ENCODE data around the gene CWF19L1. TPM values are rescaled to one million over a fixed set of nuclear protein-coding genes. Genes with fewer than 3 reads are reported as not detected.
A peak's percentile ranks its signal among the peaks of the same experiment; 100 is the strongest.

The CWF19L1 gene
- total and polyA plus RNA-seq, 2 donors (not counting 3 experiments of a cell fraction or from before 2014, with no cell fraction given), result 11.5 to 29.9 TPM

DNA sequence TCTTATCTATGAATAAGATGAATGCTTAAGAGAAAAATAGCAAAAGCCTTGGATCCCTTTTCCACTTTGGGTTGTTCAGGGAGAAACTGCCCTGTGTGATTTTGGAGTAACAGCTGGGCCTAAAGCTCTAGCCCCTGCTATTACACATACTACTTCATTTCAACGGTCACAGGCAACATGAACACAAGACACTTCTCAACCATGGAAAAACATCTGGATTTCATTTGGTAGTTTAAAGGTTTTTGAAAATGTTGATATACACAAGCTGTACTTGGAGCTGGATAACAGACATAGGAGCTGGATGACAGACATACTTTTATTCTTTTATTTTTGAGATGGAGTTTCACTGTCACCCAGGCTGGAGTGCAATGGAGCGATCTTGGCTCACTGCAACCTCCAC, 35.3 kb downstream of the CWF19L1 start:
- Histone ChIP-seq H3K9ac (replicated peaks; ENCODE audit: extremely low read depth, insufficient read depth, low read length) (no peak overlapping the region), H3K27me3 (ENCODE audit: control insufficient read depth in 2 of 2, insufficient read depth in 2 of 2, low read length in 2 of 2) (no peaks in the 10 kb centered on the region), H3K4me1 (ENCODE audit: control insufficient read depth, extremely low read depth, insufficient read depth, low read length) (peaks cover 2% of the 10 kb centered on the region), H3K9me1 (replicated peaks; ENCODE audit: control insufficient read depth, extremely low read depth, insufficient read depth, low read length) (no peaks in the 10 kb centered on the region), H3K9me3 (replicated peaks; ENCODE audit: control insufficient read depth, insufficient read depth, low read length) (no peaks in the 10 kb centered on the region), H2AFZ (ENCODE audit: low read depth, low read length) (no peak overlapping the region), H3K36me3 (ENCODE audit: control insufficient read depth in 2 of 2, extremely low read depth in 1 of 2, insufficient read depth in 2 of 2, low read length in 2 of 2) (peaks cover 4 to 16% of the 10 kb centered on the region in 2 experiments), H3K4me2 (ENCODE audit: insufficient read depth, low read length) (no peak overlapping the region), H3K27ac (ENCODE audit: insufficient read depth, low read depth, low read length) (no peak overlapping the region), H4K20me1 (replicated peaks; ENCODE audit: control insufficient read depth, extremely low read depth, insufficient read depth, low read length) (no peaks in the 10 kb centered on the region), H3K79me2 (ENCODE audit: control insufficient read depth, insufficient read depth, low read length) (peaks cover 20% of the 10 kb centered on the region), H3K4me3 (replicated peaks in 1 of 3; ENCODE audit: insufficient read depth in 1 of 3, low read depth in 1 of 3, low read length in 3 of 3) (no peak overlapping the region)
- DNase-seq (ENCODE audit: low read depth, low spot score) (no peak), FAIRE-seq (no peak)
- dilution Hi-C loops (cut with MboI; ENCODE audit: extremely low pct_ligation_motif_present, low sequenced_read_pairs) (no loop called here), intact Hi-C loops (cut with micrococcal nuclease) (no loop called here)
- BruUV-seq (replicated peaks), result no TSS peak
- POLR2A ChIA-PET, result interaction anchor here (0.6 kb wide), 1 partner anchor 67 kb away, joined by 5 read pairs; no protein-coding TSS in a partner anchor
- CTCF ChIA-PET, result interaction anchor here (1.2 kb wide), 1 partner anchor 8 kb away, joined by 3 read pairs; no protein-coding TSS in a partner anchor
- TF ChIP-seq GATA2 (IDR thresholded peaks at IDR 0.05; ENCODE audit: insufficient read depth, insufficient read length, low read depth, low read length) (no peak), POLR2A (IDR thresholded peaks at IDR 0.05; ENCODE audit: low read depth, low read length) (no peak), JUN (IDR thresholded peaks at IDR 0.05; ENCODE audit: borderline replicate concordance, insufficient read depth, insufficient read length, low read depth) (no peak), EZH2 (IDR thresholded peaks at IDR 0.05; ENCODE audit: borderline replicate concordance, low read depth, low read length, severe bottlenecking) (no peak)
- TF ChIP-seq, protein P1, sequence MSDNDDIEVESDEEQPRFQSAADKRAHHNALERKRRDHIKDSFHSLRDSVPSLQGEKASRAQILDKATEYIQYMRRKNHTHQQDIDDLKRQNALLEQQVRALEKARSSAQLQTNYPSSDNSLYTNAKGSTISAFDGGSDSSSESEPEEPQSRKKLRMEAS (IDR thresholded peaks at IDR 0.05; ENCODE audit: insufficient read depth, insufficient read length), result no peak

DNA sequence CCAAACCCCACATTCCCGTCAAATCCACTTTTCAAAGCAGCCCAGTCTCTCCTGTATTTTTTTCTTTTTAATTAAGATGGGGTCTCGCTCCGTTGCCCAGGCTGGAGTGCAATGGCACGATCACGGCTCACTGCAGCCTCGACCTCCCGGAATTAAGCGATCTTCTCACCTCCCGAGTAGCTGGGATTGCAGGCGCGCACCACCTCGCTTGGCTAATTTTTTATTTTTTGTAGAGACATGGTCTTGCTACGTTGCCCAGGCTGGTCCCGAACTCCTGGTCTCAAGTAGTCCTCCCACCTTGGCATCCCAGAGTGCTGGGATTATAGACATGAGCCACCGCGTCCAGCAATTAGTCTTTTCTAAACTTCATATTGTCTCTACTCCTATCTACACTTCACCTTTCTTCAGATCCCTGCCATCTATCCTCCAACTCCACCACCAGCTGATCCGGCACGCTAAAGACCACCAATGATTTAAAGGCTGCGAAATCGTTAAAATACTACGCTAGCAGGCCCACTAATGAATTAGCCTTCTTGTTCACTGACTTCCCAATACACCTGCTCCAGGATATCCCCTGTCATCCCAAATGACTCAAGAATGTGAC, 37.5 kb downstream of the CWF19L1 start:
- CTCF ChIA-PET, result no interaction called here
- Histone ChIP-seq H3K79me2 (ENCODE audit: control insufficient read depth, insufficient read depth, low read length) (peaks cover 30% of the 10 kb centered on the region), H3K4me3 (replicated peaks in 1 of 3; ENCODE audit: insufficient read depth in 1 of 3, low read depth in 1 of 3, low read length in 3 of 3) (peak overlapping the region; percentile 42 to 72 (median 69)), H3K9me3 (replicated peaks; ENCODE audit: control insufficient read depth, insufficient read depth, low read length) (no peaks in the 10 kb centered on the region), H2AFZ (ENCODE audit: low read depth, low read length) (peak overlapping the region; percentile 10), H3K4me1 (ENCODE audit: control insufficient read depth, extremely low read depth, insufficient read depth, low read length) (peaks cover 2% of the 10 kb centered on the region), H3K9me1 (replicated peaks; ENCODE audit: control insufficient read depth, extremely low read depth, insufficient read depth, low read length) (no peaks in the 10 kb centered on the region), H3K9ac (replicated peaks; ENCODE audit: extremely low read depth, insufficient read depth, low read length) (peak overlapping the region; percentile 76), H3K4me2 (ENCODE audit: insufficient read depth, low read length) (peak overlapping the region; percentile 44), H3K36me3 (ENCODE audit: control insufficient read depth in 2 of 2, extremely low read depth in 1 of 2, insufficient read depth in 2 of 2, low read length in 2 of 2) (peaks cover 4 to 13% of the 10 kb centered on the region in 2 experiments), H3K27ac (ENCODE audit: insufficient read depth, low read depth, low read length) (peak overlapping the region; percentile 46), H3K27me3 (ENCODE audit: control insufficient read depth in 2 of 2, insufficient read depth in 2 of 2, low read length in 2 of 2) (no peaks in the 10 kb centered on the region), H4K20me1 (replicated peaks; ENCODE audit: control insufficient read depth, extremely low read depth, insufficient read depth, low read length) (no peaks in the 10 kb centered on the region)
- no peak for TF ChIP-seq FOS (IDR thresholded peaks at IDR 0.05; ENCODE audit: borderline replicate concordance, insufficient read depth, low read length)
- TF ChIP-seq EZH2 (IDR thresholded peaks at IDR 0.05; ENCODE audit: borderline replicate concordance, low read depth, low read length, severe bottlenecking), result no peak
- no peak for TF ChIP-seq JUN (IDR thresholded peaks at IDR 0.05; ENCODE audit: borderline replicate concordance, insufficient read depth, insufficient read length, low read depth)
- no peak for TF ChIP-seq GATA2 (IDR thresholded peaks at IDR 0.05; ENCODE audit: insufficient read depth, insufficient read length, low read depth, low read length)
- TF ChIP-seq MYC (IDR thresholded peaks at IDR 0.05; ENCODE audit: low read depth, low read length), result no peak
- no peak for TF ChIP-seq POLR2A (IDR thresholded peaks at IDR 0.05; ENCODE audit: low read depth, low read length)
- TF ChIP-seq, protein P1 (IDR thresholded peaks at IDR 0.05; ENCODE audit: insufficient read depth, insufficient read length), result no peak
- TF ChIP-seq POLR2AphosphoS5 (IDR thresholded peaks at IDR 0.05; ENCODE audit: insufficient read depth, low read depth, low read length), result no peak
- TF ChIP-seq, protein P2, sequence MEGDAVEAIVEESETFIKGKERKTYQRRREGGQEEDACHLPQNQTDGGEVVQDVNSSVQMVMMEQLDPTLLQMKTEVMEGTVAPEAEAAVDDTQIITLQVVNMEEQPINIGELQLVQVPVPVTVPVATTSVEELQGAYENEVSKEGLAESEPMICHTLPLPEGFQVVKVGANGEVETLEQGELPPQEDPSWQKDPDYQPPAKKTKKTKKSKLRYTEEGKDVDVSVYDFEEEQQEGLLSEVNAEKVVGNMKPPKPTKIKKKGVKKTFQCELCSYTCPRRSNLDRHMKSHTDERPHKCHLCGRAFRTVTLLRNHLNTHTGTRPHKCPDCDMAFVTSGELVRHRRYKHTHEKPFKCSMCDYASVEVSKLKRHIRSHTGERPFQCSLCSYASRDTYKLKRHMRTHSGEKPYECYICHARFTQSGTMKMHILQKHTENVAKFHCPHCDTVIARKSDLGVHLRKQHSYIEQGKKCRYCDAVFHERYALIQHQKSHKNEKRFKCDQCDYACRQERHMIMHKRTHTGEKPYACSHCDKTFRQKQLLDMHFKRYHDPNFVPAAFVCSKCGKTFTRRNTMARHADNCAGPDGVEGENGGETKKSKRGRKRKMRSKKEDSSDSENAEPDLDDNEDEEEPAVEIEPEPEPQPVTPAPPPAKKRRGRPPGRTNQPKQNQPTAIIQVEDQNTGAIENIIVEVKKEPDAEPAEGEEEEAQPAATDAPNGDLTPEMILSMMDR (IDR thresholded peaks at IDR 0.05; ENCODE audit: extremely low read depth in 1 of 2, insufficient read depth in 1 of 2, low read depth in 1 of 2, low read length in 2 of 2), result no peak
- dilution Hi-C loops (cut with MboI; ENCODE audit: extremely low pct_ligation_motif_present, low sequenced_read_pairs), result no loop called here
- intact Hi-C loops (cut with micrococcal nuclease), result loop anchor here (1.0 to 5.0 kb wide), 3 partner anchors 44 to 498 kb away; partner anchors contain the start of genes COX15, CUTC and ERLIN1
- FAIRE-seq (peak; percentile 24), DNase-seq (ENCODE audit: low read depth, low spot score) (no peak)
- TSS peak; percentile 89 for BruUV-seq (replicated peaks)
- POLR2A ChIA-PET, result no interaction called here

All from endothelial cell of umbilical vein (primary cell).